ENCODE data around the gene IL24. TPM values are rescaled to one million over a fixed set of nuclear protein-coding genes. Genes with fewer than 3 reads are reported as not detected.

IL24 gene
- polyA plus RNA-seq, 4 donors = 0.17 to 0.47 (median 0.33) TPM

- DNase-seq (ENCODE audit: low read depth in 4 of 4, low spot score in 2 of 4) = no peak
Observed at GRCh38 chr1:206875752-206876377, 21.4 kb upstream of the IL24 start.

GRCh38 chr1:206878456-206878855 lies 18.8 kb upstream of the IL24 start:
- no peak for DNase-seq (ENCODE audit: low read depth in 4 of 4, low spot score in 2 of 4)

GRCh38 chr1:206880314-206880713 lies 16.9 kb upstream of the IL24 start:
- no peak for DNase-seq (ENCODE audit: low read depth in 4 of 4, low spot score in 2 of 4)

GRCh38 chr1:206882555-206882954 lies 14.7 kb upstream of the IL24 start:
- no peak for DNase-seq (ENCODE audit: low read depth in 4 of 4, low spot score in 2 of 4)

GRCh38 chr1:206883160-206883559 lies 14.1 kb upstream of the IL24 start:
- no peak for DNase-seq (ENCODE audit: low read depth in 4 of 4, low spot score in 2 of 4)

- DNase-seq (ENCODE audit: low read depth in 4 of 4, low spot score in 2 of 4) = no peak
Observed at GRCh38 chr1:206883876-206884275, 13.4 kb upstream of the IL24 start.

- no peak for DNase-seq (ENCODE audit: low read depth in 4 of 4, low spot score in 2 of 4)
Observed at GRCh38 chr1:206885341-206886060, 11.7 kb upstream of the IL24 start.

GRCh38 chr1:206886831-206887230 lies 10.4 kb upstream of the IL24 start:
- no peak for DNase-seq (ENCODE audit: low read depth in 4 of 4, low spot score in 2 of 4)

GRCh38 chr1:206887701-206888100 lies 9.5 kb upstream of the IL24 start:
- no peak for DNase-seq (ENCODE audit: low read depth in 4 of 4, low spot score in 2 of 4)

- DNase-seq (ENCODE audit: low read depth in 4 of 4, low spot score in 2 of 4) = no peak
Observed at GRCh38 chr1:206890125-206891060, 6.8 kb upstream of the IL24 start.

GRCh38 chr1:206891412-206891811 lies 5.8 kb upstream of the IL24 start:
- no peak for DNase-seq (ENCODE audit: low read depth in 4 of 4, low spot score in 2 of 4)

- no peak for DNase-seq (ENCODE audit: low read depth in 4 of 4, low spot score in 2 of 4)
Observed at GRCh38 chr1:206892351-206892984, 4.8 kb upstream of the IL24 start.

- no peak for DNase-seq (ENCODE audit: low read depth in 4 of 4, low spot score in 2 of 4)
Observed at GRCh38 chr1:206893380-206893779, 3.9 kb upstream of the IL24 start.

- DNase-seq (ENCODE audit: low read depth in 4 of 4, low spot score in 2 of 4) = no peak
Observed at GRCh38 chr1:206895325-206895724, 1.9 kb upstream of the IL24 start.

- no peak for DNase-seq (ENCODE audit: low read depth in 4 of 4, low spot score in 2 of 4)
Observed at GRCh38 chr1:206895837-206896242, 1.4 kb upstream of the IL24 start.

GRCh38 chr1:206896261-206896660 lies 982 bp upstream of the IL24 start:
- no peak for DNase-seq (ENCODE audit: low read depth in 4 of 4, low spot score in 2 of 4)

GRCh38 chr1:206898089-206898914 lies 1.1 kb downstream of the IL24 start:
- DNase-seq (ENCODE audit: low read depth in 4 of 4, low spot score in 2 of 4) = no peak

GRCh38 chr1:206898915-206899431 lies 1.7 kb downstream of the IL24 start:
- DNase-seq (ENCODE audit: low read depth in 4 of 4, low spot score in 2 of 4) = no peak

GRCh38 chr1:206899717-206900116 lies 2.5 kb downstream of the IL24 start:
- DNase-seq (ENCODE audit: low read depth in 4 of 4, low spot score in 2 of 4) = no peak

- DNase-seq (ENCODE audit: low read depth in 4 of 4, low spot score in 2 of 4) = no peak
Observed at GRCh38 chr1:206900149-206900548, 2.9 kb downstream of the IL24 start.
